GM12874 (cell line): ENCODE results near the gene KCND1.

Source experiments
- TF ChIP-seq, protein P1 (sequence below): IDR thresholded peaks from 2 replicates; pipeline ENCODE4 v1.5.1; 2011; ENCODE audit warnings: low read depth, mild to moderate bottlenecking, control low read depth, low read length, moderate library complexity; ENCODE audit not compliant: insufficient read depth

The KCND1 gene

DNA sequence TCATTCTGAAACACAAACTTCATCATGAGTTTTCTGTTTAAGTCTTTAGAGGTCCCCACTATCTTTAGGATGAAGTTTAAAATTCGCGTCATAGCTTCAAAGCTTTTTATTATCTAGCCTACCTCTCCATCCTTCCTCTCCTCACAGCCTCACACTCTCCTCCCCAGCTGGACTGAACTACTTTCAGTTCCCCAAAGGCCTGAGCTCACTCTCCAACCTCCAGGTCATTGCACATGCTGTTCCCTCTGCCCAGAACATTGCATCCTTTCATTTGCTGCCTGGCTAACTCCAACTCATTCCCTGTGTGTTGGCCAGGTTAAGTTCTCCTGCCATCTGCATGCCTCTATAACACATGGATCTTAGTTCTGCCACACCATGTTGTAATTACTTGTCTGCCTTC, 11.4 kb downstream of the KCND1 start:
- TF ChIP-seq, protein P1, sequence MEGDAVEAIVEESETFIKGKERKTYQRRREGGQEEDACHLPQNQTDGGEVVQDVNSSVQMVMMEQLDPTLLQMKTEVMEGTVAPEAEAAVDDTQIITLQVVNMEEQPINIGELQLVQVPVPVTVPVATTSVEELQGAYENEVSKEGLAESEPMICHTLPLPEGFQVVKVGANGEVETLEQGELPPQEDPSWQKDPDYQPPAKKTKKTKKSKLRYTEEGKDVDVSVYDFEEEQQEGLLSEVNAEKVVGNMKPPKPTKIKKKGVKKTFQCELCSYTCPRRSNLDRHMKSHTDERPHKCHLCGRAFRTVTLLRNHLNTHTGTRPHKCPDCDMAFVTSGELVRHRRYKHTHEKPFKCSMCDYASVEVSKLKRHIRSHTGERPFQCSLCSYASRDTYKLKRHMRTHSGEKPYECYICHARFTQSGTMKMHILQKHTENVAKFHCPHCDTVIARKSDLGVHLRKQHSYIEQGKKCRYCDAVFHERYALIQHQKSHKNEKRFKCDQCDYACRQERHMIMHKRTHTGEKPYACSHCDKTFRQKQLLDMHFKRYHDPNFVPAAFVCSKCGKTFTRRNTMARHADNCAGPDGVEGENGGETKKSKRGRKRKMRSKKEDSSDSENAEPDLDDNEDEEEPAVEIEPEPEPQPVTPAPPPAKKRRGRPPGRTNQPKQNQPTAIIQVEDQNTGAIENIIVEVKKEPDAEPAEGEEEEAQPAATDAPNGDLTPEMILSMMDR: no peak

DNA sequence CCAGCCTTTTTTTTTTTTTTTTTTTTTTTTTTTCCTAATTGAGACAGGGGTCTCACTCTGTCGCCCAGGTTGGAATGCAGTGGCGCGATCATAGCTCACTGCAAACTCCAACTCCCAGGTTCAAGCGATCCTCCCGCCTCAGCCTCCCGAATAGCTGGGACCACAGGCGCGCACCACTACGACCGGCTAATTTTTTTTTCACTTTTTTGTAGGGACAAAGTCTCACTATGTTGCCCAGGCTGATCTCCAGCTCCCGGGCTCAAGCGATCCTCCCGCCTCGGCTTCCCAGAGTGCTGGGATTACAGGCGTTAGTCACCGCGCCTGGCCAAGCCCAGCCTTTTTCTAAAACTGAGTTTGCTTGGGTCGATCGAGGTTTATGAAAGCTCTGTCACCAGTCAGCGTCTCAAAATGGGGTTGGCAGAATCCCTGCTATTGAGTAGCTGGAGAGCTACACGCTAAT, 13.0 kb downstream of the KCND1 start:
- TF ChIP-seq, protein P1: no peak

DNA sequence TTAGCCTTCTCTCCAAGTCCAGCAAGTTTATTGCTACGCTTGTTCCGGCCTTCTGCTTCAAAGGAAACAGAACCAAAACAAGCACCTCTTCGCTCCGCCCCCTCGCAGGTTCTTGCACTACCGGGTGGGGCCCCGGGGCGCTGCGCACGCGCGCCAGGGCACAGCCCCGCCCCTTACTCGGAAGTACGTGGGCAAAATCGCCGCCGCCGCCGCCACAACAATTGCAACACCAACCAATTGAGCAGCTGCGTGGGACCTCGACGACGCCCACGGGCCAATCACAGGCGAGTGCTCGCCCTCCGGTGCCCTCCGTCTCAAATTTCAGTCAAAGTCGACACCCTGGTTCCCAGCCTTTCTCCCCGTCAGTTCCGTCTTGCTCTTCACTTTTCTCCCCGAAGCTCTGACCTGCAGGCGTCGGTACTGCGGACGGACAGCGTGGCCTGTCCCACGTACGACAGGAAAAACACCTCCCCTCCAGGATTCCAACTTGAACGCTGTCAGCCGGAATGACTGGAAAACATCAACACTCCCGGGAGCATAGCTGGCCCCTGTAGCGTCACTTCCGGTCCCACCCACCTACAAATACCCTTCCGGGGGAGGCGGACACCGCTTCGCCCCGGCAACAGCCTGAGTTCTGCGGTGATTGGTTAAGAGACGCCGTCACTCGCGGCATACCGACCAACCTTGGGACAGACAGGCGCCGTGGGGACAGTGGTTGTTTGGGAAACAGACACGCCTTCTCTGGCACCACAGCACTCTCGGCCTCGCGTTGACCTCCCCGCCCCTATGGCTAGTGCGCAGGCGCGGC, 13.6 kb downstream of the KCND1 start:
- TF ChIP-seq, protein P1: no peak

DNA sequence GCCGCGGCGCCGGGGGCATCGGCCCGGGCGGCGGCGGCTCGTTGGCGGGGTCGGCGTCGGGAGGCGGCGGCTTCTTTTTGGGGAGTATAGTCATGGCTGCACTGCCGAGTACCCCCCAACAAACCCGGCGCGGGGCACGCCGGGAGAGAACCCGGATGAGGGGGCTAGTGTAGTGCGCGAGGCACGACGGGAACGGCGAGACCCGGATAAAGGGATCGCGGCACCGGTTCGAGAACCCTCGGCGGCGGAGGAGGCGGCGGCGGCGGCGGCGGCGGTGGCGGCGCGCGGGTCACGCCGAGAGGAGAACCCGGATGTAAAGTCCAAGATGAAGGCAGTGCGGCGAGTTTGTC, 14.2 kb downstream of the KCND1 start, which contains the start of gene OTUD5:
Gene OTUD5, minus strand, starts transcription at position 131 of the 350 bp plus-strand sequence. Its CDS starts 37 bp downstream, at position 94.
- TF ChIP-seq, protein P1: no peak

DNA sequence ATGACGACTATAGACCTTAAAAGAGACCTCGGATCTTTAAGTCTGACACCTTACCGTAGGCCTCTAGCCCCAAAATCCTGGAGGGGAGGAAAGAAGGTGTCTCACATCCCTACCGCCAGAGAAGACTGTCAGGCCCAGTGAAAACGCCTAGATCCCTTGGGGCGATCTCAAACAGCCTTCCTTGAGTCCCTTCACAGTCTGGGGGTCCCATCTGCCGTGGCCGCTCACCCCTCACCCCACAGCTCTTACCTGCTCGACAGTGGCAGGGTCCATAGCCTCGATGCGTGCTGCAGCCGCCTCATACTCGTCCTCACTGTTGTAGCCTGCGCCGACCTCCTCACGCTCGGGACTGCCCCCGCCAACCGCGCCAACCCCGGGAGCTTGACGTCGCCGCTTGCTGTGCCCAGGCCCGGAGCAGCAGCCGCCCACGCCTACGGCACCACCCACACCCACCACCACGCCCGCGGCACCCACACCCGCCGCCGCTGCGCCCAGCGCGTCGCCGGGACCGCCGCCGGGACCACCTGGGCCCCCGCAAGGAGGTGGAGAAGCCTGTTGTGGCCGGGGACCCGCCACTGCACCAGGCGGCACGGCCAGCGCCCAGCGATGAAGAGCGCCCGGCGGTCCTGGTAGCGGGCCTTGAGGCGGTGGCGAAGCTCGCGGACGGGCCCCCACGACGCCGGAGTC, 14.8 kb downstream of the KCND1 start:
- TF ChIP-seq, protein P1: no peak

DNA sequence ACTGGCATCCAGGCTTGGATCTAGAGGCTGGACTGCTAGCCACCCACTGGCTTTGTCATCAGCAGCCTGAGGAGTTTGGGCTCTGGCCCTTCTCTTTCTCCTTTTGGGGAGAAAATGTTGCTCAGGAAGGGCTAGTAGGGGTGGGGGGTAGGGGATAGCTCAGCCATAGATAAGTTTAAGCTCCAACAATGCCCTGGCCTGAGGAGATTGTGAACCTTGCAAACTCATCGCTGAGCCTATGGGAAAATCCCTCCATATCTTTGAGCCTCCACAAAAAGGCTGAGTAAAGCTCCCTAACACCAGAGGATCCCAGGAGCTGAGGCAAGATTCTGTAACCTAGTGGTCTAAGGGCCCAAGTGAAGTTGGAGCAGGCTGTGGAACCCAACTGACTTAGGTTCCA, 23.1 kb downstream of the KCND1 start:
- TF ChIP-seq, protein P1: no peak

DNA sequence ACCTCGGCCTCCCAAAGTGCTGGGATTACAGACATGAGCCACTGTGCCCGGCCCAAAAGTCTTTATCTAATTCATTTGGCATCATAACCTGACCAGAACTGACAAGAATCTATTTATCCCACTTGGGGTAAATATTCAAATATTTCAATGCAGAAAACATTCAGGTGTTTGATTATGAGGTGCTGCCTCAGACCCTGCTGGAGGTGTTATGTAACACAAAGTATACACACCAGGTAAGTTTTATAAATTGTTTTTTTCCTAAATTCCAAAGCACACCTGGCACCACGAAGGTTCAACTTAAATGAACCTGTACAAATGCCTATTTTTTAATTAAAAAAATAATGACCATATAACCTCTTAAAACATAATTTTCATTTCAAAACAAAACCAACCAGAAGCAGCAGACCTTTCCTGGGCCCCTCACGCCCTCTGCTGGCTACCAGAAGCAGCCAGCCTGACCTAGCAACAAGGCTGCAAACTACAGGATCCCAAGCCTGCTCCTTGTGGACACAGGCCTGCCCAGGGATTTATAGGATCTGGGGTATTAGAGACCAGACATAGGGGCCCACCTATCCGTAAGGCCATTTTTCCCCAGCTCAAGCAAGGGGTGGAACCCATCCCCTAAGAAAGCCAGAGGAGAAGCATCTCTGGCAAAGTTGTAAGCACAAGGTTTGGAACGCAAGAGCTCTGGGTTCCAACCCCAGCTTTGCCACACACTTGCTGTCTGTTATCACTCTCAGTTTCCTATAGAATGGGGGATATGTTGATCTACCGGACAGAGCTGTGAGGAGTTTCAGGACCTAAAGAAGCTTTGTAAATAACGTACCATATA, 25.9 kb downstream of the KCND1 start:
- TF ChIP-seq, protein P1: peak; percentile 64
